D341Med (cell line): ENCODE measurements around the gene CCDC169.

Source experiments
- DNase-seq: peaks from one replicate; pipeline ENCODE4 v3.0.0; 2012; ENCODE audit warnings: low spot score

Gene CCDC169

GRCh38 chr13:36242761-36243160 lies 54.9 kb downstream of the CCDC169 start:
- no peak for DNase-seq

- DNase-seq = no peak
These were observed 66.4 kb downstream of the CCDC169 start for GRCh38 chr13:36231236-36231635.

- DNase-seq = no peak
These were observed 72.9 kb downstream of the CCDC169 start for GRCh38 chr13:36224730-36225129.

GRCh38 chr13:36219883-36220282 lies 77.7 kb downstream of the CCDC169 start:
- DNase-seq = no peak

- DNase-seq = no peak
These were observed 80.2 kb downstream of the CCDC169 start for GRCh38 chr13:36217456-36217855.

GRCh38 chr13:36214163-36214921 lies 83.3 kb downstream of the CCDC169 start, which contains the start of gene SOHLH2:
Gene SOHLH2 (minus strand): TSS chr13:36214556. CDS start chr13:36214526, 30 bp downstream.
- DNase-seq = no peak

- DNase-seq = peak; percentile 37
These were observed 84.8 kb downstream of the CCDC169 start for GRCh38 chr13:36212789-36213188.

- no peak for DNase-seq
These were observed 86.0 kb downstream of the CCDC169 start for GRCh38 chr13:36211567-36211966.

GRCh38 chr13:36210738-36211137 lies 86.9 kb downstream of the CCDC169 start:
- no peak for DNase-seq

- no peak for DNase-seq
These were observed 89.9 kb downstream of the CCDC169 start for GRCh38 chr13:36207672-36208071.

GRCh38 chr13:36193151-36193855 lies 104.3 kb downstream of the CCDC169 start:
- peak; percentile 32 for DNase-seq

GRCh38 chr13:36192166-36192565 lies 105.4 kb downstream of the CCDC169 start:
- DNase-seq = no peak

- no peak for DNase-seq
These were observed 106.8 kb downstream of the CCDC169 start for GRCh38 chr13:36190771-36191170.

- DNase-seq = no peak
These were observed 109.2 kb downstream of the CCDC169 start for GRCh38 chr13:36188441-36188840.

- no peak for DNase-seq
These were observed 113.7 kb downstream of the CCDC169 start for GRCh38 chr13:36183901-36184300.
